SIG-M5 treated with dmso at 0.1 percent for 504 hours (cell line): ENCODE measurements around the gene PPP6R3.
A peak's percentile ranks its signal among the peaks of the same experiment; 100 is the strongest.

Experiments used
- DNase-seq: peaks from one replicate; lab custom pipeline; 2025; ENCODE audit not compliant: unreplicated experiment; lab: John Stamatoyannopoulos, UW

PPP6R3 gene

GRCh38 chr11:68549789-68550484, 89.4 kb downstream of the PPP6R3 start:
- no peak for DNase-seq

- DNase-seq = peak; percentile 31
These were observed 89.9 kb downstream of the PPP6R3 start for GRCh38 chr11:68550485-68550817.

GRCh38 chr11:68551223-68551622, 90.7 kb downstream of the PPP6R3 start:
- no peak for DNase-seq

GRCh38 chr11:68551777-68552176, 91.2 kb downstream of the PPP6R3 start:
- DNase-seq = no peak

GRCh38 chr11:68552542-68552941, 92.0 kb downstream of the PPP6R3 start:
- peak; percentile 35 for DNase-seq

GRCh38 chr11:68560216-68560615, 99.7 kb downstream of the PPP6R3 start:
- DNase-seq = no peak

GRCh38 chr11:68563454-68563853, 102.9 kb downstream of the PPP6R3 start:
- DNase-seq = no peak

- no peak for DNase-seq
These were observed 103.7 kb downstream of the PPP6R3 start for GRCh38 chr11:68564261-68564660.

GRCh38 chr11:68565768-68566167, 105.2 kb downstream of the PPP6R3 start:
- no peak for DNase-seq

GRCh38 chr11:68567553-68567952, 107.0 kb downstream of the PPP6R3 start:
- DNase-seq = no peak

GRCh38 chr11:68569357-68569756, 108.8 kb downstream of the PPP6R3 start:
- no peak for DNase-seq

GRCh38 chr11:68570691-68571090, 110.1 kb downstream of the PPP6R3 start:
- DNase-seq = no peak

- no peak for DNase-seq
These were observed 113.8 kb downstream of the PPP6R3 start for GRCh38 chr11:68574308-68574707.

- DNase-seq = no peak
These were observed 114.6 kb downstream of the PPP6R3 start for GRCh38 chr11:68575025-68575665.

GRCh38 chr11:68579455-68579854, 118.9 kb downstream of the PPP6R3 start:
- DNase-seq = no peak

GRCh38 chr11:68581439-68581838, 120.9 kb downstream of the PPP6R3 start:
- DNase-seq = no peak

GRCh38 chr11:68581901-68582300, 121.3 kb downstream of the PPP6R3 start:
- no peak for DNase-seq

GRCh38 chr11:68582416-68583040, 122.0 kb downstream of the PPP6R3 start:
- DNase-seq = no peak

GRCh38 chr11:68583041-68583446, 122.5 kb downstream of the PPP6R3 start:
- no peak for DNase-seq

GRCh38 chr11:68584097-68584496, 123.5 kb downstream of the PPP6R3 start:
- DNase-seq = peak; percentile 26

GRCh38 chr11:68584991-68585524, 124.5 kb downstream of the PPP6R3 start:
- DNase-seq = no peak

- no peak for DNase-seq
These were observed 129.1 kb downstream of the PPP6R3 start for GRCh38 chr11:68589547-68590216.
